Tibial nerve (tissue), 4 donors: ENCODE results near the gene CIB4. TPM values are rescaled to one million over a fixed set of nuclear protein-coding genes. Genes with fewer than 3 reads are reported as not detected.

Source experiments
- DNase-seq, 2 donors: peaks; one replicate each; pipeline ENCODE4 v3.0.0-alpha.2; 2019; ENCODE audit warnings: low spot score in 2 of 2
- H3K27ac ChIP-seq, 4 donors: fragments of 200-600 bp; sonication (generic) in 3 of 4; one replicate each; pipeline ENCODE4 v1.5.1; 2017 to 2019; ENCODE audit warnings: mild to moderate bottlenecking in 1 of 4
- H3K27me3 ChIP-seq, 2 donors: fragments of 200-600 bp; sonication (generic) in 1 of 2; one replicate each; pipeline versions ENCODE4 v1.5.1 to v1.6.0; 2017 to 2019
- H3K36me3 ChIP-seq, 3 donors: fragments of 200-600 bp; sonication (generic); one replicate each; pipeline ENCODE4 v1.5.1; 2018 to 2019
- H3K4me1 ChIP-seq, 4 donors: fragments of 200-600 bp; sonication (generic) in 3 of 4; one replicate each; pipeline ENCODE4 v1.5.1; 2017 to 2019
- H3K4me3 ChIP-seq, 4 donors: fragments of 200-600 bp; sonication (generic) in 3 of 4; one replicate each; pipeline ENCODE4 v1.5.1; 2017 to 2019; ENCODE audit warnings: mild to moderate bottlenecking in 1 of 4, moderate library complexity in 1 of 4
- H3K9me3 ChIP-seq, 4 donors: fragments of 200-600 bp; sonication (generic) in 3 of 4; one replicate each; pipeline ENCODE4 v1.5.1; 2017 to 2019
- EP300 ChIP-seq, 2 donors: sonication (generic); formaldehyde crosslinking; IDR thresholded peaks; one replicate each; pipeline ENCODE4 v1.6.1; 2017; ENCODE audit warnings: antibody characterized with exemption in 2 of 2, mild to moderate bottlenecking in 1 of 2
- POLR2A ChIP-seq, 2 donors: fragments of 450-650 bp; IDR thresholded peaks; one replicate each; pipeline ENCODE4 v1.6.1; 2017; ENCODE audit warnings: antibody characterized with exemption in 2 of 2, mild to moderate bottlenecking in 2 of 2, moderate library complexity in 2 of 2
- WGBS, 2 donors: methylation state at CpG; one replicate each; pipeline ENCODE4 v1.1.5; 2018; 5-methylcytosine and 5-hydroxymethylcytosine counted together
- total RNA-seq, 4 donors: library from RNA; depleted of rRNA; stranded (reverse); fragments of >200 nt; gene quantifications; one replicate each; pipeline ENCODE4 v1.1.0, GENCODE V29; 2016
- TF ChIP-seq, protein P1 (sequence below), 5 experiments: fragments of 200-600 bp in 3 of 5; fragments of 450-650 bp in 2 of 5; sonication (generic) in 3 of 5; IDR thresholded peaks; one replicate each; pipeline ENCODE4 v1.5.1; 2016 to 2019; ENCODE audit warnings: antibody characterized with exemption in 5 of 5, mild to moderate bottlenecking in 3 of 5, moderate library complexity in 2 of 5

The CIB4 gene
- total RNA-seq, 4 donors from 2014 or later: not detected

DNA sequence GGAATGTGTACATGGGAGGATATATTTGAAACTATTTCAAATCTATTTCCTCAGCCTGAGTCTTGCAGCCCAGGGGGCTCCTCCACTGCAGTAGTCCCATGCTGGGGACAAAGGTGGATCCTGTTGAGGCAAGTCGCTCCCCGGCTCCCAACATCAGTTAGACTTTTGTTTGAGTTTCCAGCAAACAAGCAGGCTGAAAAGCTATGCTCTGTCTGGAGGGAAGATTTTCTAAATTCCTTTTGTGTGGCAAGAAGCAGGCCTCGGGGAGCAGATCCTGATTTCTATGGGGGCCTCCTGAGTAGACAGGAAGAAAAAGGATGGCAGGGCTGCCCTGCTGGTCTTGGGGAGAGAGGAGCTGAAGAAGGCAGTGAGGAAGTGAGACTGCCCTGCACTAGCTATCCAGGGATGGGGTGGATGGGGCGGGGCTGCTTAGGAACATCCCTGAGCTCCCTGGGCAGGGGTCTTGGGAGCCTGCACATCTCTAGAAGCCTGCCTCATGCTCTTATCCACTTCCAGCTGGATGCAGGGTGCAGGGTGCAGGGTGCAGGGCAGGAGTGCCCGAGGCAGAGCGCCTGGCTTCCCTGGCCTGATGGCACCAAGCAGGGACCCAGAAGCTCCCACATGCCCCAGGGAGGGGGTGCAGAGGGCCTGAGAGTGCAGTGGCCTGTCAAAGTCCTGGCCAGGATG is 6.0 kb upstream of the CIB4 start:
- Histone ChIP-seq H3K27me3 (peaks cover 0 to 8% of the 10 kb centered on the region in 2 donors), H3K4me1 (peaks cover 0 to 11% (median 1%) of the 10 kb centered on the region in 4 donors), H3K9me3 (no peaks in the 10 kb centered on the region), H3K27ac (no peak overlapping the region), H3K4me3 (no peak overlapping the region), H3K36me3 (no peaks in the 10 kb centered on the region)
- 65 to 68% methylated on average over 6 of the region's 6 CpGs for WGBS, 2 donors
- TF ChIP-seq, protein P1, sequence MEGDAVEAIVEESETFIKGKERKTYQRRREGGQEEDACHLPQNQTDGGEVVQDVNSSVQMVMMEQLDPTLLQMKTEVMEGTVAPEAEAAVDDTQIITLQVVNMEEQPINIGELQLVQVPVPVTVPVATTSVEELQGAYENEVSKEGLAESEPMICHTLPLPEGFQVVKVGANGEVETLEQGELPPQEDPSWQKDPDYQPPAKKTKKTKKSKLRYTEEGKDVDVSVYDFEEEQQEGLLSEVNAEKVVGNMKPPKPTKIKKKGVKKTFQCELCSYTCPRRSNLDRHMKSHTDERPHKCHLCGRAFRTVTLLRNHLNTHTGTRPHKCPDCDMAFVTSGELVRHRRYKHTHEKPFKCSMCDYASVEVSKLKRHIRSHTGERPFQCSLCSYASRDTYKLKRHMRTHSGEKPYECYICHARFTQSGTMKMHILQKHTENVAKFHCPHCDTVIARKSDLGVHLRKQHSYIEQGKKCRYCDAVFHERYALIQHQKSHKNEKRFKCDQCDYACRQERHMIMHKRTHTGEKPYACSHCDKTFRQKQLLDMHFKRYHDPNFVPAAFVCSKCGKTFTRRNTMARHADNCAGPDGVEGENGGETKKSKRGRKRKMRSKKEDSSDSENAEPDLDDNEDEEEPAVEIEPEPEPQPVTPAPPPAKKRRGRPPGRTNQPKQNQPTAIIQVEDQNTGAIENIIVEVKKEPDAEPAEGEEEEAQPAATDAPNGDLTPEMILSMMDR (IDR thresholded peaks at IDR 0.05): no peak
- no peak for DNase-seq

DNA sequence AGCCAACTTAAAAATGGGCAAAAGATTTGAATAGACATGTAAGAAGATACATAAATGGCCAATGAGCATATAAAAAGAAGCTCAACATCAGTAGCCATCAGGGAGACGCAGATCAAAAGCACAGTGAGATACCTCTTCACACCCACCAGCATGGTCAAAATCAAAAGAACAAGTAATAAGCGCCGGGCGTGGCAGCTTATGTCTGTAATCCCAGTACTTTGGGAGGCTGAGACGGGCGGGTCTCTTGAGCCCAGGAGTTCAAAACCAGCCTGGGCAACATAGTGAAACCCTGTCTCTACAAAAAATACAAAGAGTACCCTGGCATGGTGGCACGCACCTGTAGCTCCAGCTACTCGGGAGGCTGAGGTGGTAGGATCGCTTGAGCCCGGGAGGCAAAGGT is 4.6 kb upstream of the CIB4 start:
- TF ChIP-seq POLR2A (IDR thresholded peaks at IDR 0.05): no peak
- no peak for TF ChIP-seq EP300 (IDR thresholded peaks at IDR 0.05)
- TF ChIP-seq, protein P1 (IDR thresholded peaks at IDR 0.05): no peak
- H3K4me1 ChIP-seq: peaks cover 0 to under 1% (median 0%) of the 10 kb centered on the region in 4 donors
- H3K4me3 ChIP-seq: no peak overlapping the region
- no peaks in the 10 kb centered on the region for H3K36me3 ChIP-seq
- H3K9me3 ChIP-seq: no peaks in the 10 kb centered on the region
- no peak overlapping the region for H3K27ac ChIP-seq
- peaks cover 0 to 12% of the 10 kb centered on the region in 2 donors for H3K27me3 ChIP-seq
- no peak for DNase-seq
- WGBS, 2 donors: 91 to 93% methylated on average over 10 of the region's 10 CpGs

DNA sequence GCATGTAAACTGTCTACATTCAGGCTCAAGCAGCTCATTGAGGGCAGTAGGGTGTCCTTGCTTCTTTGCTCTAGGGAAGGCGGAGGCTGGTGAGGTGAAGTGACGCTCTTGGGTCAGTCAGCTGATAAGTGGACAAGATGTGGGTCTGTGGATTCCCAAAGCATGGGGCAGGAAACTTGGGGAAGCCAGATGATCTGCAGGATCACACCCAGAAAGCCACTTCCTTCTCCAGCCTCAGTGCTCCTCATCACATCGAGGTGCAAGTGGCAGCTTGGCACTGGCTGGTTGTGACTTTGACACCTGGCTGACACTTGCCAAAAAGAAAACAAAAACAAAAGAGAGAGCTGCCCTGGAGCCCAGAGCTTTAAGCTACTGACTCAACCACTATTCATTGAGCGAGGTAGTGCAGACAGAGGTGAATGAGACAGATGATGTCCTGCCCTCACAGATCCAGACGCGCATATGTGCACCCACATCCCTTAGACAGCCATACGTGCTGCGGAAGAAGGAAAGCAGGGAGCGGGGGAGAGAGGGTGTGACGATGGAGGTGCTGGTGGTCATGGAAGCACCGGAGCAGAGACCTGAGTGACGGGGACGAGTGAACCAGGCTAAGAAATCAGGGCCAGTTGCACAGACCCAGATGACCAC is 3.1 kb upstream of the CIB4 start:
- no peak for TF ChIP-seq EP300 (IDR thresholded peaks at IDR 0.05)
- no peak for TF ChIP-seq POLR2A (IDR thresholded peaks at IDR 0.05)
- TF ChIP-seq, protein P1 (IDR thresholded peaks at IDR 0.05): no peak
- DNase-seq: no peak
- Histone ChIP-seq H3K27me3 (peaks cover 0 to 12% of the 10 kb centered on the region in 2 donors), H3K36me3 (no peaks in the 10 kb centered on the region), H3K4me3 (no peak overlapping the region), H3K4me1 (peaks cover 0 to 8% (median 0%) of the 10 kb centered on the region in 4 donors), H3K9me3 (no peaks in the 10 kb centered on the region), H3K27ac (no peak overlapping the region)
- WGBS, 2 donors: 83 to 84% methylated on average over 13 of the region's 13 CpGs

DNA sequence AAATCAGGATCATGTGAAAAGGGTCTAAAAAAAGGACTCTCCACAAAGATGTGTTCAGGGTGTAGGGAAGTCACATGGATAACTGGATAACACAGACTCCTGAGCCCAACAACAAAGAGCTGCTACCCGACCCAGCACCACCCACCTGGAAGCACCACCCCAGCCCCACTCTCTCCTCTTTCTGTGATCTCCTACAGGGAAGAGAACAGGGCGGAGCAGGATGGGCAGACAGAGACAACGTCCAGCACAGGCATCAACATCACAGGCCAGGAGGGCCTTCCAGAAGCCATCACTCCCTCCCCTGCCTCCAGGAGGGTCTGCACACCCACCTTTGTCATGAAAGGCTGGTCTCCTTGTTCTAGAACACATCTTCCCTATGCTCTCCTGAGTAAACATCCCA is 1.3 kb upstream of the CIB4 start:
- no peak overlapping the region for H3K4me3 ChIP-seq
- TF ChIP-seq EP300 (IDR thresholded peaks at IDR 0.05): no peak
- TF ChIP-seq, protein P1 (IDR thresholded peaks at IDR 0.05): no peak
- no peak for TF ChIP-seq POLR2A (IDR thresholded peaks at IDR 0.05)
- no peak overlapping the region for H3K27ac ChIP-seq
- H3K9me3 ChIP-seq: no peaks in the 10 kb centered on the region
- H3K4me1 ChIP-seq: peaks cover 0 to 8% (median 0%) of the 10 kb centered on the region in 4 donors
- no peaks in the 10 kb centered on the region for H3K36me3 ChIP-seq
- H3K27me3 ChIP-seq: peaks cover 0 to 12% of the 10 kb centered on the region in 2 donors
- DNase-seq: no peak
- 51 to 71% methylated on average over 3 of the region's 3 CpGs for WGBS, 2 donors

DNA sequence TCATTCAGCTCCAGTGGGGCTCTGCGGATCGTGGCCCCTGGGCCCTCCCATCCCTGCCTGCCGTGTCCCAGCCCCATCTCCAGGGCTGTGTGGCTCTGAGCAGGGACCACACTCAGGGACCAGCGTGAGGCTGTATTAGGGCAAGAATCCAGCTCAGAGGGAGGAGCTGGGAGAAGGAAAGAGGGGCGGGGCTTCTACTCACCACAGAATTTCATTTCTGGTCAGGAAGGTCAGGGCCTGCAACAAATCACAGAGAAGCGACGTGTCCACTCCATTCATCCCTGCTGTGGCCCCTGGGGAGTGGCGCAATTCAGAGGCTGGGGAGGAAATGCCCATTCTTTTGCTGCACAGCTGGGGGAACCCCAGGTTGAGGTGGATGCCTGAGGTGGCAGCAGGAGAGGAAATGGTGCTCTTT is 828 bp downstream of the CIB4 start:
- no peak for TF ChIP-seq EP300 (IDR thresholded peaks at IDR 0.05)
- TF ChIP-seq, protein P1 (IDR thresholded peaks at IDR 0.05): no peak
- no peak for TF ChIP-seq POLR2A (IDR thresholded peaks at IDR 0.05)
- peak in 1 of 2 donors; percentile 8 for DNase-seq
- no peak overlapping the region for H3K27ac ChIP-seq
- H3K4me3 ChIP-seq: no peak overlapping the region
- no peaks in the 10 kb centered on the region for H3K36me3 ChIP-seq
- H3K27me3 ChIP-seq: peaks cover 0 to 12% of the 10 kb centered on the region in 2 donors
- WGBS, 2 donors: 10 to 26% methylated on average over 8 of the region's 8 CpGs
- no peaks in the 10 kb centered on the region for H3K9me3 ChIP-seq
- H3K4me1 ChIP-seq: peaks cover 0 to 8% (median 0%) of the 10 kb centered on the region in 4 donors
